CD1c-positive myeloid dendritic cell (primary cell): ENCODE results near the gene SLC35G1.

Experiments used
- DNase-seq: peaks from one replicate; pipeline ENCODE4 v3.0.0-alpha.2; 2016; ENCODE audit errors: extremely low spot score

SLC35G1 gene

GRCh38 chr10:93951905-93952304 is 58.1 kb downstream of the SLC35G1 start:
- DNase-seq = no peak
